Neural progenitor cell (in vitro differentiated cells): ENCODE data around the gene GPR39. TPM values are rescaled to one million over a fixed set of nuclear protein-coding genes. Genes with fewer than 3 reads are reported as not detected.
A peak's percentile ranks its signal among the peaks of the same experiment; 100 is the strongest.

Source experiments
- DNase-seq: peaks from one replicate; pipeline ENCODE4 v3.0.0-alpha.2; 2016; ENCODE audit warnings: low spot score
- H2AFZ ChIP-seq: fragments of 200-600 bp; sonication (generic); replicated peaks from 2 replicates; pipeline ENCODE4 v1.6.1; 2016; ENCODE audit warnings: antibody characterized with exemption
- H3F3A ChIP-seq: fragments of 200-600 bp; sonication (generic); 2 replicates; pipeline ENCODE4 v1.6.1; 2016; ENCODE audit warnings: antibody characterized with exemption, low read depth
- H3K27ac ChIP-seq: fragments of 200-600 bp; sonication (generic); 2 replicates; pipeline ENCODE4 v1.5.1; 2016; ENCODE audit warnings: mild to moderate bottlenecking
- H3K27me3 ChIP-seq: fragments of 200-600 bp; sonication (generic); 2 replicates; pipeline ENCODE4 v1.6.1; 2016; ENCODE audit warnings: mild to moderate bottlenecking, moderate library complexity
- H3K36me3 ChIP-seq: fragments of 200-600 bp; sonication (generic); 2 replicates; pipeline ENCODE4 v1.5.1; 2016
- H3K4me1 ChIP-seq: fragments of 200-600 bp; sonication (generic); 2 replicates; pipeline ENCODE4 v1.6.1; 2016; ENCODE audit warnings: mixed run types
- H3K4me2 ChIP-seq: fragments of 200-600 bp; sonication (generic); 2 replicates; pipeline ENCODE4 v1.6.1; 2016
- H3K4me3 ChIP-seq: fragments of 200-600 bp; sonication (generic); 2 replicates; pipeline ENCODE4 v1.5.1; 2016
- H3K79me2 ChIP-seq: fragments of 200-600 bp; sonication (generic); 2 replicates; pipeline ENCODE4 v1.6.1; 2016; ENCODE audit warnings: low read depth
- H3K9ac ChIP-seq: fragments of 200-600 bp; sonication (generic); 2 replicates; pipeline ENCODE4 v1.6.1; 2016
- H3K9me3 ChIP-seq: fragments of 200-600 bp; sonication (generic); 2 replicates; pipeline ENCODE4 v1.5.1; 2016; ENCODE audit warnings: low read depth
- H4K20me1 ChIP-seq: fragments of 200-600 bp; sonication (generic); 2 replicates; pipeline ENCODE4 v1.6.1; 2016; ENCODE audit warnings: low read depth
- H3K27ac Mint-ChIP-seq: 3 replicates; pipeline ENCODE4 v1.8.0; 2021; ENCODE audit warnings: mixed read lengths
- H3K27me3 Mint-ChIP-seq: 2 replicates; pipeline ENCODE4 v1.8.0; 2022; ENCODE audit warnings: low read depth, mild to moderate bottlenecking, inconsistent platforms, moderate library complexity, mixed read lengths; ENCODE audit not compliant: insufficient read depth
- H3K36me3 Mint-ChIP-seq: 3 replicates; pipeline ENCODE4 v1.8.0; 2021; ENCODE audit warnings: mixed read lengths
- H3K4me1 Mint-ChIP-seq: 3 replicates; pipeline ENCODE4 v1.8.0; 2021; ENCODE audit warnings: mixed read lengths
- H3K4me3 Mint-ChIP-seq: 3 replicates; pipeline ENCODE4 v1.8.0; 2021; ENCODE audit warnings: mild to moderate bottlenecking, moderate library complexity, mixed read lengths
- H3K9me3 Mint-ChIP-seq: 3 replicates; pipeline ENCODE4 v1.8.0; 2020; ENCODE audit warnings: mixed read lengths
- EZH2 ChIP-seq: fragments of 200-600 bp; sonication (generic); IDR thresholded peaks from 2 replicates; pipeline ENCODE4 v1.6.1; 2017; ENCODE audit warnings: antibody characterized with exemption, mild to moderate bottlenecking, moderate library complexity
- EZH2phosphoT487 ChIP-seq: fragments of 200-600 bp; sonication (generic); IDR thresholded peaks from 2 replicates; pipeline ENCODE4 v1.6.1; 2017; ENCODE audit warnings: antibody characterized with exemption
- total RNA-seq: library from RNA; depleted of rRNA; stranded (reverse); fragments of >200 nt; gene quantifications from 2 replicates; pipeline ENCODE4 v1.2.3, GENCODE V29; 2015; ENCODE audit warnings: low replicate concordance
- TF ChIP-seq, protein P1 (sequence below): fragments of 200-600 bp; sonication (generic); IDR thresholded peaks from 2 replicates; pipeline ENCODE4 v1.5.1; 2017; ENCODE audit warnings: antibody characterized with exemption, mild to moderate bottlenecking

GPR39 gene
- total RNA-seq, 1 donor from 2014 or later, result 0.28 TPM

DNA sequence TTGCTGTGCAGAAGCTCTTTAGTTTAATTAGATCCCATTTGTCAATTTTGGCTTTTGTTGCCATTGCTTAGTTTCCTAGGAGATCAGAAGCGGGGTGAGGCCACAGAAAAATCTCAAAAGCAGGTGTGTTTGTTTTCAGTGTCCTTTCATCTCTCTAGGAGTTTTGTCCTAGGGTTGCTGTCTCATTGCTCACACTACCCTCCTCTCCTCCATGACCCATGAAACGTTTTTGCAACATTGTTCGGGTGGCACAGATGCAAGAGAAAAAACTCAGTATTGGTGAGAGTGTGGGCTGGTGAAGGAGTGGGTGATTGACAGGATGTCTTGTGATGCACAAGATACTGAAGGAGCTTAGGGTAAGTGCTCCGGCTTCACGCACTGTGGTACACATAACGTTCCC lies 149.8 kb downstream of the GPR39 start:
- Histone ChIP-seq H3F3A (no peaks in the 10 kb centered on the region), H3K79me2 (no peaks in the 10 kb centered on the region), H3K4me3 (no peak overlapping the region), H3K36me3 (no peaks in the 10 kb centered on the region), H4K20me1 (no peaks in the 10 kb centered on the region), H3K27me3 (no peaks in the 10 kb centered on the region), H3K4me2 (no peak overlapping the region), H3K9ac (no peak overlapping the region), H3K9me3 (no peaks in the 10 kb centered on the region), H3K27ac (no peak overlapping the region), H3K4me1 (no peaks in the 10 kb centered on the region), H2AFZ (no peak overlapping the region)
- peaks cover 7% of the 10 kb centered on the region for H3K9me3 Mint-ChIP-seq
- no peak overlapping the region for H3K4me3 Mint-ChIP-seq
- DNase-seq, result no peak
- peak overlapping the region; percentile 51 for H3K27ac Mint-ChIP-seq
- no peaks in the 10 kb centered on the region for H3K36me3 Mint-ChIP-seq
- no peak for TF ChIP-seq EZH2phosphoT487
- no peak for TF ChIP-seq EZH2
- peaks cover 15% of the 10 kb centered on the region for H3K4me1 Mint-ChIP-seq
- H3K27me3 Mint-ChIP-seq, result peaks cover 8% of the 10 kb centered on the region

DNA sequence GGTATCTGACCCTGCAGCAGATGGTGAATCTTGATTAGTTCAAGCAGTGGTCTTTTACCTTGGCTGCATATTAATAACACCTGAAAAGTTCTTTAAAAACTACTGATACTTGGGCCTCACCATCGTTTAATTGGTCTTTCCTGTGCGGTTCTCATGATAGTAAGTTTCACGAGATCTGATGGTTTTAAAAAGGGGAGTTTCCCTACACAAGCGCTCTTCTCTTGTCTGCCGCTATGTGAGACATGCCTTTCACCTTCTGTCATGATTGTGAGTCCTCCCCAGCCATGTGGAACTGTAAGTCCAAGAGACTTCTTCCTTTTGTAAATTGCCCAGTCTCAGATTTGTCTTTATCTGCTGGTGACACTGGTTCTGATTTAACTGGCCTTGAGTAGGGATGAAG lies 151.1 kb downstream of the GPR39 start:
- no peaks in the 10 kb centered on the region for H3K36me3 ChIP-seq
- no peak overlapping the region for H3K4me2 ChIP-seq
- H2AFZ ChIP-seq, result no peak overlapping the region
- H3K27ac Mint-ChIP-seq, result no peak overlapping the region
- H3K27ac ChIP-seq, result no peak overlapping the region
- H3K36me3 Mint-ChIP-seq, result no peaks in the 10 kb centered on the region
- H3K27me3 Mint-ChIP-seq, result peaks cover 8% of the 10 kb centered on the region
- peaks cover 12% of the 10 kb centered on the region for H3K4me1 Mint-ChIP-seq
- peaks cover 4% of the 10 kb centered on the region for H3K9me3 Mint-ChIP-seq
- H3K4me3 Mint-ChIP-seq, result no peak overlapping the region
- H3K27me3 ChIP-seq, result no peaks in the 10 kb centered on the region
- no peaks in the 10 kb centered on the region for H4K20me1 ChIP-seq
- H3K79me2 ChIP-seq, result no peaks in the 10 kb centered on the region
- H3K9ac ChIP-seq, result no peak overlapping the region
- no peak overlapping the region for H3K4me3 ChIP-seq
- DNase-seq, result no peak
- no peaks in the 10 kb centered on the region for H3K4me1 ChIP-seq
- H3F3A ChIP-seq, result no peaks in the 10 kb centered on the region
- no peaks in the 10 kb centered on the region for H3K9me3 ChIP-seq
- TF ChIP-seq EZH2phosphoT487 (no peak), EZH2 (no peak)
- TF ChIP-seq, protein P1, sequence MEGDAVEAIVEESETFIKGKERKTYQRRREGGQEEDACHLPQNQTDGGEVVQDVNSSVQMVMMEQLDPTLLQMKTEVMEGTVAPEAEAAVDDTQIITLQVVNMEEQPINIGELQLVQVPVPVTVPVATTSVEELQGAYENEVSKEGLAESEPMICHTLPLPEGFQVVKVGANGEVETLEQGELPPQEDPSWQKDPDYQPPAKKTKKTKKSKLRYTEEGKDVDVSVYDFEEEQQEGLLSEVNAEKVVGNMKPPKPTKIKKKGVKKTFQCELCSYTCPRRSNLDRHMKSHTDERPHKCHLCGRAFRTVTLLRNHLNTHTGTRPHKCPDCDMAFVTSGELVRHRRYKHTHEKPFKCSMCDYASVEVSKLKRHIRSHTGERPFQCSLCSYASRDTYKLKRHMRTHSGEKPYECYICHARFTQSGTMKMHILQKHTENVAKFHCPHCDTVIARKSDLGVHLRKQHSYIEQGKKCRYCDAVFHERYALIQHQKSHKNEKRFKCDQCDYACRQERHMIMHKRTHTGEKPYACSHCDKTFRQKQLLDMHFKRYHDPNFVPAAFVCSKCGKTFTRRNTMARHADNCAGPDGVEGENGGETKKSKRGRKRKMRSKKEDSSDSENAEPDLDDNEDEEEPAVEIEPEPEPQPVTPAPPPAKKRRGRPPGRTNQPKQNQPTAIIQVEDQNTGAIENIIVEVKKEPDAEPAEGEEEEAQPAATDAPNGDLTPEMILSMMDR, result no peak

DNA sequence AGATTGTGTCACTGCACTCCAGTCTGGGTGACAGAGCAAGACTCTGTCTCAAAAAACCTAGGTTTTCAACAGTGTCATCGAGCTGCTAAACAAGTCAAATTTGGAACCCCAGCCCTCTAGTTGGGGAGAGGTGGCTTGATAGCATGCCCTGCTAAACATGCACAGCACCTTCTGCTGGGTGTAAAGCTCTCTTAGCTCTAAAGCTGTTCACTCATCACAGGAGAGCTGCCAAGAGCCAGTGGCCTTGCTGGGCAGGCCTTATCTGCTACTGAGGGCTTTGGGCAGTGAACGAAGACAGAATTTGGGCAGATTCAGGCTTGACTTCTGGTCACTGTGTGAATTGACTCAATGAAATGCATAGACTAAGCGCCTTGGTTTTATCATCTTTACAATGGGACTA lies 152.1 kb downstream of the GPR39 start:
- H3K4me3 Mint-ChIP-seq, result no peak overlapping the region
- TF ChIP-seq, protein P1, result no peak
- TF ChIP-seq EZH2, result no peak
- no peak for TF ChIP-seq EZH2phosphoT487
- Histone ChIP-seq H4K20me1 (no peaks in the 10 kb centered on the region), H2AFZ (no peak overlapping the region), H3K79me2 (no peaks in the 10 kb centered on the region), H3K4me1 (no peaks in the 10 kb centered on the region), H3K9ac (no peak overlapping the region), H3K4me3 (no peak overlapping the region), H3K36me3 (no peaks in the 10 kb centered on the region), H3F3A (no peaks in the 10 kb centered on the region), H3K27ac (no peak overlapping the region), H3K27me3 (no peaks in the 10 kb centered on the region), H3K9me3 (no peaks in the 10 kb centered on the region), H3K4me2 (no peak overlapping the region)
- peaks cover 12% of the 10 kb centered on the region for H3K4me1 Mint-ChIP-seq
- DNase-seq, result no peak
- peaks cover 4% of the 10 kb centered on the region for H3K9me3 Mint-ChIP-seq
- H3K27ac Mint-ChIP-seq, result no peak overlapping the region
- no peaks in the 10 kb centered on the region for H3K36me3 Mint-ChIP-seq
- H3K27me3 Mint-ChIP-seq, result peaks cover 8% of the 10 kb centered on the region

DNA sequence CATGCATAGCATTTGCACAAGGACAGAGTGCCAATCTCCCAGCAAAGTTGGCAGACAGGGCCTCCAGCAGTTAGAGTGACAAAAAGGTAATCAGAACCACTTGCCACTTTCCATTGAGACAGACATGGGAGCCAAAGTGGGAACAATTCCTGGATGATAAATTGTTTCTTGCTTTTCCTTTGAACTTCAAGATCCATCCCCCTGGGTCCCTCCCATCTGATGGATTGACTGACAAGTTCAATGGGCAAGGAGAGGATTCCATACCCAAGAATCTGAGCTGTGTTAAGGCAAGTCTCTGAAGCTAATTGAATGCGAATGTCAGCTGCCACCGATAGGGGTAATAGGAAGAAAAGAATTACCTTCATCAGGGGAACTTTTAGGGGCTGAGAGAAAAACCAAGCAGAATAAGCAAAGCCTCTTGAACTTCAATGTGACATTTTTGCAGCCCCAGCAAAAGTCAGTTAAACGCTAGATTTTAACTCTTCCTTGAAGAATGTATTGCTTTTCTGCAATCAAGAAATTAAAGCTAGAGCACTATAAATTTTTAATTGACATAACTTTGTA lies 156.9 kb downstream of the GPR39 start:
- Histone ChIP-seq H3K36me3 (no peaks in the 10 kb centered on the region), H3K79me2 (no peaks in the 10 kb centered on the region), H3K4me1 (no peaks in the 10 kb centered on the region), H4K20me1 (no peaks in the 10 kb centered on the region), H3F3A (no peaks in the 10 kb centered on the region), H3K9ac (no peak overlapping the region), H3K9me3 (no peaks in the 10 kb centered on the region), H3K4me2 (no peak overlapping the region), H3K27me3 (no peaks in the 10 kb centered on the region), H3K4me3 (no peak overlapping the region), H2AFZ (no peak overlapping the region), H3K27ac (no peak overlapping the region)
- no peak for DNase-seq
- no peaks in the 10 kb centered on the region for H3K9me3 Mint-ChIP-seq
- H3K4me3 Mint-ChIP-seq, result no peak overlapping the region
- H3K27me3 Mint-ChIP-seq, result peaks cover 9% of the 10 kb centered on the region
- TF ChIP-seq EZH2 (no peak), EZH2phosphoT487 (no peak)
- TF ChIP-seq, protein P1, result no peak
- H3K36me3 Mint-ChIP-seq, result no peaks in the 10 kb centered on the region
- H3K27ac Mint-ChIP-seq, result no peak overlapping the region
- H3K4me1 Mint-ChIP-seq, result no peaks in the 10 kb centered on the region
